HG03025 (cell line): ENCODE data around the gene NDUFA13.

ENCODE experiments used
- ATAC-seq: cut with Tn5 transposase; IDR thresholded peaks from one replicate; pipeline ENCODE4 v1.9.1; 2021; ENCODE audit warnings: mild to moderate bottlenecking, moderate library complexity; ENCODE audit not compliant: unreplicated experiment, low FRiP score

The NDUFA13 gene

DNA sequence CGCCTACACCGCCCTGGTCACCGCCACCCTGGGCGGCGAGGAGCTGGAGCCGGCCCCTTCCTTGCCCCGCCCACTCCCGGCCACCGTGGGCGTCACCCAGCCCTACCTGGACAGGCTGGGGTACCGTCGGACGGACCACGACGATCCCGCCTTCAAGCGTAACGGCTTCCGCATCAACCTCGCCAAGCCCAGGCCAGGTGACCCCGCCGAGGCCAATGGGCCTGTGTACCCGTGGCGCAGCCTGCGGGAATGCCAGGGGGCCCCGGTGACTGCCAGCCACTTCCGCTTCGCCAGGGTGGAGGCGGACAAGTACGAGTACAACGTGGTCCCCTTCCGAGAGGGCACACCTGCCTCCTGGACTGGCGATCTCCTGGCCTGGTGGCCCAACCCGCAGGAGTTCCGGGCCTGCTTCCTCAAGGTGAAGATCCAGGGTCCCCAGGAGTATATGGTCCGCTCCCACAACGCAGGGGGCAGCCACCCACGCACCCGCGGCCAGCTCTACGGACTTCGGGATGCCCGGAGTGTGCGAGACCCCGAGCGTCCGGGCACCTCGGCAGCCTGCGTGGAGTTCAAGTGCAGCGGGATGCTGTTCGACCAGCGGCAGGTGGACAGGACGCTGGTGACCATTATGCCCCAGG is 29.0 kb downstream of the NDUFA13 start:
- ATAC-seq: no peak

DNA sequence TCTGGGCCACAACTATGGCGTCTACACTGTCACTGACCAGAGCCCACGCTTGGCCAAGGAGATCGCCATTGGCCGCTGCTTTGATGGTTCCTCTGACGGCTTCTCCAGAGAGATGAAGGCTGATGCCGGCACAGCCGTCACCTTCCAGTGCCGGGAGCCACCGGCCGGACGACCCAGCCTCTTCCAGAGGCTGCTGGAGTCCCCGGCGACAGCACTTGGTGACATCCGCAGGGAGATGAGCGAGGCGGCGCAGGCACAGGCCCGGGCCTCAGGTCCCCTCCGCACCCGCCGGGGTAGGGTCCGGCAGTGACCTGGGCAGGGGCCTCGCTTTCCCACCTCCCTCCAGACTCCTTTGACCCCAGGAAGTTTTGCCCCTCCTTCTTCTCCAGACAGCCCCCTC is 29.7 kb downstream of the NDUFA13 start:
- ATAC-seq: no peak

DNA sequence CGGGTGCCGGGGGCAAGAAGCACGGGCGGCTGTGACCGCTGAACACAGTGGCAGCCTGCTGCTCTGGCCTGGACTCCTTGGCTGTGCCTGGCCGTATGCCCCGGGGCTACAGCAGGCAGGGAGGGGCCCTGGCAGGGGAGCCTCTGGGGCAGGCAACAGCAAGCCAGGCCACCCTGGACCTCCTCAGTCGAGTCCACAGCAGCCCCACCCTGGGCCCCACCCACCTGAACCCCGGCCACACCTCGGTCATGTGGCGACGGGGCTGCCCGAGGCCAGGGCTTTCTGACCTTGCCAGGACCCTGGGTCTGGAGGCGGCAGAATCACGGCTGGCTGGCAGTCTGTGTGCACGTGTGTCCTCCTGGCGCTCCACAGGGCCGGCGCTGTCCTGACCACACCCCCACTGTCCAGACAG is 30.7 kb downstream of the NDUFA13 start:
- ATAC-seq: no peak

DNA sequence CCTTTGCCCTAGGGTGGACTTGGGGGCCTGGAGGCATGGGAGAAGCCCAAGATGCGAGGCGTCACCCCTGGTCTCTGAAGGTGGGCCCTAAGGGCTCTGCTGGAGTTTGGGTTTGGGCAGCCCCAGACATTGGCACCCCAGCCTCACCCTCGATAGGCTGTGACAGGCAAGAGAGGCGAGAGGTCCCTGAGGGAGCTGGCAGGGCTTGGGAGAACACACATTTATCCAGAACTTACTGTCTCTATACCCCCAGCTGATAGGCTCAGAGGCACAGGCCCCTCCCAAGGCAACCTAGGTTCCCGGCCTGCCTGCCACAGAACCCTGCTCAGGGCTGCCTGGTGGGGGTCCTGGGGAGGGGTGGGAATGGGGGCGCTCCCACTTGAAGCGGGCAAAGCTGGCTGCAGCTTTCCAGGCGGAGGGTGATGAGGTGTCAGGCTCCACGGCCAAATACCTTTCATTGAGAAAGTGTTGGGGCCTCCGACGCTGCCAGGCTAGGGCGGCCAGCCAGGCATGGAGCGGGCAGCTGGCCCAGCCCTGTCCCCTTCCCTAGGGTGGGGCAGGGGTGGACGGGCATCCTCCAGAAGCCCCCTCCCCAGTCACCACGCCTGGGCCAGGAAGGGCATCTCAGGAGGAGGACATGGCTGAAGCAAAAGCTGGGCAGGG is 31.8 kb downstream of the NDUFA13 start:
- ATAC-seq: no peak

DNA sequence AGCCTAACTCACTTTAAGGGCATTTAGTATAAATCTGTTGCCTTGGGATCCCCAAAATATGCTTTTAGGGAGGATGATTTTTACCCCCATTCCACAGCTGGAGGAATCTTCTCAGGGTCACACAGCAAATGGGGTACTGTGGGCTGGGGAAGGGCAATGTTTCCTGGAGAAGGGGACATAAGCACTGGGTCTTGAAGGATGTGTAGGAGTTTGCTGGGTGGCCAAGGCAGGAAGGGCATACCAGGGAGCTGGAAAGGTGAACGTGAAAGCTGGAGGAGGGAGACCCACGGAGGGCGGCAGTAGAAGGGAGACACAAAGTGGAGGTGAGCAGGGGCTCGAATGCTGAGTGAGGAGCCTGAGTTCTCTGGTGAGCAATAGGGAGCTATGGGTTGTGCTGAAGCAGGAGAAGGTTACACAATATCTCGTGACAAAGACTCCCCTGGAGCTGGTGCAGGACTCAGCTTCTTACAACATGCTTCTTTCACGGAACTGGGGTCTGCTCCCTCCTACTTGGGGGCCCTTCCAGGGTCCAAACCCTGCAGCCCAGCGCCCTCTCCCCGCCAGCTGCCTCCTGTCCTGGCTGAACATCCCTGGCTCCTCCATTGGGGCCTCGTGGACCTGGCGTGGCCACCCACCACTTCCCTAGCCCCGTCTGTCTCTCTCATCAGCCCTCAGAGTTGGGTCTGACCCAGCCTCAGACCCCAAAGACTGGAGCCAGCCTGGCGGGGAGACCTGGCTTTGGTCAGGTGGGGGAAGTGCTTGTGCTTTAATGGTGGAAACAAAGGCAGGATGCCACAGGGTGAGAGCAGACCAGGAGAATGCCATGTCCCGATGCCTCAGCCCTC is 33.1 kb downstream of the NDUFA13 start:
- no peak for ATAC-seq

DNA sequence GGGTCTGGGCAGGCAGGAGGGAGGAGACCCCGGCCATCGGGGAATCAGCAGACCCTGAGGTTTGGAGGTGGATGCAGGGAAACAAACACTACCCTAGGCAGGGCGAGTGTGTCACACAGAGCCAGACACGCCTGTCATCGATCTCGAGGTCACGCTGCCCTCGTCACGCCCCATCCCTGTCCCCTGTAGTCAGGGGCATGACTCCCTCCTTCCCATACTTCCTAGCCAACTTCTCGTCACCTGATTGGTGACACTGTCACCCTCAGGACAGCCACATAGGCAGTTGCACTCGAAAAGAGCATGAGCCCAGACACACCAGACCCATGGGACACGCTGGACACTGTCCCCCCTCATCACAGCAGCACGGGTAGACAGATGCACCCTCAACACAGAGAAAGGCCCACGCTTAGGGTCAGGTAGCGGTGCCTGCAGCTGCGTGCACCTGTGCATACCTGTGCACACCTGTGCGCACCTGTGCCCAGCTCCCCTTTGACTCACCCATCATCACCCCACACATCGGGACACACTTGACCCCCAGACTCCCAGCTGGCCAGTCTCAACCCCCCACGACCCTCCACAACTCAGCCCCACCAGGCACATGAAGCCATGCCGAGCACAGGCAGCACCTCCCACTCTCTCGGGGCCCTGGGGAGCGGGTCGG is 33.9 kb downstream of the NDUFA13 start:
- ATAC-seq: no peak

DNA sequence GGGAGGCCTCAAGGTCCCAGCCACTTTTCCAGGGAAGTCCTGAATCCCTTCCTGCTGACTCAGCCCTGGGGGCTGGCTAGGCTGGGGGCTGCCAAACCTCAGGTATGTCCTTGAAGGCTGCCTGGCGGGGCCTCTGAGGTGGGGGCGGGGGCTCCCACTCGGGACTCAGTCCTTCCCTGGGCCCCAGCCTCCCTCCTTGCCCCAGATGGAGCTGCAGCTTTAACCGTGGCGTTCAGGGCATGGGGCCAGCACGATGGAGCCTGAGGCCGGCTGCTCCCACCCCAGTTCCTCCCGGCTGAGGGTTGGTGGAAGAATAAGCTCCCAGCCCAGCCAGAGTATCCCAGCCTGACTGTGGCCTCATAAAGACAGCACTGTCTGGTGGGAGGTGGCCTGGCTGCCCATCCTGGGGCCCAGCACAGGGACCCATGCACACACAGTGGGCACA is 34.5 kb downstream of the NDUFA13 start:
- no peak for ATAC-seq

DNA sequence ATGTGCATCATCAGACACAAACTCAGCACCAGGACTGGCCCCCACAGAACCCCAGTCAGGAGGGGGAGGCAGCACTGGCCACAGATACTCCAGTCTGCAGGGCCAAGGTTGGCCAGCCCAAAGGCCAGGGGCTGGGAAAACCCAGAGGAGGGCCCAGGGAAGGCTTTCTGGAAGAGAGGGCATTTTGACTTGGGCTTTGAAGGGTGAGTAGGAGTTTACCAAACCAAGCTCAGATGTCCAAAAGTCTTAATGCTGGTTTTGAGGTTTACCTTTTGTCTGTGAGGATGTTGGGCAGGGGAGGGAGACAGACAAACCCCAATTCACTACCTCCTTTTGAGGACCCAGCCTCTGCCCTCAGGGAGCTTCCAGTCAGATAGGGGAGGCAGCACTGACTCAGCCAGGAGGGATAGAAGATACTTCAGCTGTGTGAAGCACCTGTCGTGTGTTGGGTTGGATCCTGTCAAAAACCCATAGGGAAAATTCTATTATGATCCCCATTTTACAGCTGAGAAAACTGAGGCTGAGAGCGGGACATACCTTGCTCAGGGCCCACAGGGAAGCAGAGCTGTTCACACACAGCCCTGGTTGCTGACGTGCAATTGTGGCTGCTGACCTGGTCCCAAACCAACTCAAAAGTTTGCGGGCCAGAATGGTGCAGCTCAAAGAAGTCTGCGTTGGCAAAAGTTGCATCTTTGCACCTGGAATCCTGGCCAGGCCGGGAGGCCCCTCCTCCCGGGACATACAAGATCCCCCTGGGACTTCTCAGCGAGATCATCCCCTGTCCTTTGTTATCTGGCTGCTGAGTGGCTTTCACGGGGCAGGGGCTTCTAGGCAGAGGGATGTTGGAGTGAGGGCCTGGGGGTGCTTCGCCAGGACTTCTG is 35.2 kb downstream of the NDUFA13 start:
- ATAC-seq: no peak

DNA sequence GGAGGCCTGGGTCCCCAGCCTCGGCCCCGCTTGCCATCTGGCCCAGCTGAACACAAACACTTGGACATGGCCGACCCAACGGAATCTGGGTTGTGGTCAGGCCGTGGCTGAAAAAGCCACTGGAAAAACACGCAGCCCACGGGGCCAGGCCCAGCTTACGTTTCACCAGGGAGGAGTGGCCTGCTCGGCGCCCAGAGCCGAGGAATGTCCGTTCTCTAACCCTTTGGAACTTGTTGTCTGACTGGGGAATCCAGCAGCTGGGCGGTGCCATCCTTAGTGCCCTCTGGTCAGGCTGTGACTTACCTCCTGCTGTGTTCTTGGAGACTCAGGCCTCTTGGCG is 35.8 kb downstream of the NDUFA13 start:
- ATAC-seq: no peak

DNA sequence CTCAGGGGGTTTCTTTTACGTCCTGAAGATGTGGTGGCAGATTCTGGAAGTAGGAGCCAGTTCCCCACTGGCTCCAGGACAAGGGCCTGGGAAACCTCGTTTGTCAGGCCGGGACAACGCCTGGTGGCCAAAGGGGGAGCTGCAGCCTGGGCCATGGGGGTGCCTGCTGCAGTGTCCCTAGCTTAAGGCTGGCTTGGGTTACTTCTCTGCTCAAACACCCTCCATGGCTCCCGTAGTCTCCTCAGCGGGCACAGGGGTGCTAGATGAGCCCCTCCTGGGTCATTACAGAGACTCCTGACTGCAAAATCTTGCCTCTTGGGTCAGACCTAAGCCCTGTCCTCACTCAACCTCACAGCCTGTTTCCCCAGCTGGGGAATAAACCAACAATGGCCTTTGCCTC is 36.8 kb downstream of the NDUFA13 start:
- no peak for ATAC-seq

DNA sequence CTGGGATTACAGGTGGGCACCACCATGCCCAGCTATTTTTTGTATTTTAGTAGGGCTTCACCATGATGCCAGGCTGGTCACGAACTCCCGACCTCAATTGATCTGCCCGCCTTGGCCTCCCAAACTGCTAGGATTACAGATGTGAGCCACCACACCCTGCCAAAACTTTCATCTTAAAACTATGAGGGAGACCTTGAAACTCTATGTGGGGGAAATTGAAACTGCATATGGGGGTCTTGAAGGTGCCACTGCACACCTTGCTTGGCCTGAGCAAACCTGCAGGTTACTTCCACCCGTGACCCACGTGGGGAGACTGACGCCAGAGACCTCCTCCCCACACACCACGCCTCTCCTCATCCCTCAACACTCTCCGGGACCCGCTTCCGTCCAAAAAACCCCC is 37.6 kb downstream of the NDUFA13 start:
- no peak for ATAC-seq

DNA sequence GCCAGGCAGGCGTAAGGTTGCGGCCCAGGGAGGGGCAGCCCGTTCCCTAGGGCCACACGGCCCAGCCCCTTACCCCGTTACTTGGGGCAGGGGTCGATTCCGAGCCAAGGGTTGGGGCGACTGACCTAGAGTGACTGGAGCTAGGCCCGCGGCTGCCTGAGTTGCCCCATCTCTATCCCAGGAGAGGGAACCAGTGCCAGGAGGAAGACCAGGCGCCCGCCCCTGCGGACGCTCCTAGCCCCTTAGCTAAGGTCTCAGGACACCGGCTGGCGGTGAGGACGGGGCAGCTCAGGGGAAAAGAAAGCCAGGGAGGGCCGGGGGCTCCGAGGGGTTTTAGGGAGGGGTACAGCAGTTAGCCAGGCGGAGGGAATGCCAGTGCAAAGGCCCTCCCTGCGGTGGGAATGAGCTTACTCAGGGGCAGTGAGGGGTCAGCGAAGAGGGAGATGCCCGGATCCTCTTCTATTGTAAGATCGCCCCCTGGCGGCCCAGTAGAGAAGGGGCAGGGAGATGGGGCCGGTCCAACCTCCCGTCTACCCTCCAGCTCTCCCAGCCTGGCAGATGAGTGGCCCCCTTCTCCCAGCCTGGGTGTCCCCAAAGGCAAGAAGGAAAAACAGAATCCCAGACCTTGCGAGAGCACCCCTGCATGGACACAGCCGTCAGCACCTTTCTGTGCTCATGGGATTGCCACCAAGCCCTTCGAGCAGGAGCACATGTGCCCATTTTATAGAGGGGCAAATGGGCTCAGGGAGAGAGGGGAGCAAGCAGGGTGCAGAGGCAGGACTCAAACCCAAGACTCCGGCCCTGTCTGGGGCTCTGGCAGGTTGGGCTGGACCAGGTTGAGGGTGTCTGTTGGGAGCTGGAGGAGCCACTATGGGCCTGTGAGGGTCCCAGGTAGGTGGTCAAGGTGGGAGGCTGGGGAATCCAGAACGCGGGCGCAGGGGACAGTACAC is 38.3 kb downstream of the NDUFA13 start:
- no peak for ATAC-seq

DNA sequence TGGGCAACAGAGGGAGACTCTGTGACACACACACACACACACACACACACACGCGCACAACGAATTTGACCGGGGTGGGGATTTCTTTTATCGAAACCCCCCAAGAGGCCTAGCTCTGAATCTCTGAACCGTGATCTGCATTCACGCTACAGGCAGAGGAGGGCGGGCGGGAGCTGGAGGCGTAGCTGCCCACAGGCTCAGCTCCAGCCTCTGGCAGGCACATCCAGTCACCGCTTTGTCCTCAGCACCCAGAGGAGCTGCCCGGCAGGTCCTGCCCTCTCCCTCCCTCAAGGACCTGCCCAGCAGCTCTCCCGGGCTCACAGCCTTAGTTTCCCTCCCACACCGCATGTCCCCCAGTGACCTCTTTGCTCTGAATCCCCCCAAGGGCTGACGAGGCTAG is 42.0 kb downstream of the NDUFA13 start:
- ATAC-seq: no peak

DNA sequence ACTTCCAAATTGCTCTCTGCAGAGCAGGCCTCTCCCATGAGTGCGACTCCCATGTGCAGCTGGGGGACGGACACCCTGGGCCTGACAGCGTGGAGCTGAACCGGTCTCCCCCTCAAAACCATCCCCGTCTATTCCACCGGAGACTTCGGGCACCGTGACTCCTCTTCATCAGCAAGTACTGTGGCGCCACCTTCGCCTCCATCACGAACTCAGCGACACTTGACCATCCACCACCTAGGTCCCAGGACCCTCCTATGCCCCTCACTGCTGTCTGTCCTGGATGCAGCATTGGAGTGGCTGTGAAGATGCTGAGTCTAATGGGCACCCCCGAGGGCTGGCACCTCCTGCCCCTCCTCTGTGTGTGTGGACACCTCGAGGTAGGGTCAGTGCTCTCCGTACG is 42.6 kb downstream of the NDUFA13 start:
- ATAC-seq: no peak

DNA sequence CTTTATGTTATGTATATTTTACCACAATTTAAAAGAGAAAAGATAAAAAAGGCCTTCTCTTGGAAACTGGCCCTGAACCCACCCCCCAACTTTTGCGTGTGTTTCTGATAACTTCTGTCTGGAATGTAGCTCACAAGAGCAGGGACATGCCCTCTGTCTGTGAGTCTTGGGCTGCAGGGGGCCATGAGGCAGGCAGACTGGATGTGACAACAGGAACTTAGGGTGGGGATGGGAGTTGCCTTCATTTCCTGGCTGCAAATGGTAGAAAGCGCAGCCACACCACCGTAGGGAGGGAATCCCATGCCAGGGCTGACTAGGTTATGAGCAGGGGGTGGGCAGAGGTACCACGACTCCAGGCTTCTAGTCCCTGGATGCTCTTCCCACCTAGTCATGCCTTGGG is 43.9 kb downstream of the NDUFA13 start:
- no peak for ATAC-seq

DNA sequence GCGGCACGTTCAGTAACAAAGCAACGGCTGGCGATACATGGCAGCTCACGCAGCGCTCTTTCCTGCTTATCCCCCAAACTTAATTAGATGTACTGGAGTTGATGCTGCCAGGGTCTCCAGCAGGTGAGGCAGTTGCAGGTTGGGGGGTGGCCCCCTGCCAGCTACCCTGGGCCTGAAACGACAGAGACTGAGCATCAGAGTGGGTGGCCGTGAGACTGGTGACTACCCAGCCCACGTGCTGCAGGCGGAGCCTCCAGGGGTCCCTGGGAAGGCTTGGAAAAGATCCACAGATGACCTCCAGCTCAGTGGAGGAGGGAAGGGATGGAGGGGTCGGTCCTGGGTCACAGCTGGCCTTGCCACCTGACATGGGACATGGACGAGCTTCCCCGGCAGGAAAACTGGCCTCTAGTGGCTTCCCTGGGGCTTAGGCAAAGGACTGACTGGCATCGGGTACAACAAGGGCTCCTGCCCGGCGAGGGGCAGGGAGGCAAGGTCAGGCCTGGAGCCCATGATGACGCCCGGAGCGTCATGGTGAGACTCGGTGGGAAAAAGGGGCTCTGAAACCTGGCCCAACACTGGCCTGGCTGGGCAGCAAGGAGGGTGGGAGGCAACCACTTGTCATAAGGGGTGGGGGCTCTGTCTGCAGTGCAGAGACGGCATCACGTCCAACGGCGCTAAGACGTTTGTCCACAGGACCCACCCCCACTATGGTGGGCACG is 46.1 kb downstream of the NDUFA13 start:
- ATAC-seq: no peak

DNA sequence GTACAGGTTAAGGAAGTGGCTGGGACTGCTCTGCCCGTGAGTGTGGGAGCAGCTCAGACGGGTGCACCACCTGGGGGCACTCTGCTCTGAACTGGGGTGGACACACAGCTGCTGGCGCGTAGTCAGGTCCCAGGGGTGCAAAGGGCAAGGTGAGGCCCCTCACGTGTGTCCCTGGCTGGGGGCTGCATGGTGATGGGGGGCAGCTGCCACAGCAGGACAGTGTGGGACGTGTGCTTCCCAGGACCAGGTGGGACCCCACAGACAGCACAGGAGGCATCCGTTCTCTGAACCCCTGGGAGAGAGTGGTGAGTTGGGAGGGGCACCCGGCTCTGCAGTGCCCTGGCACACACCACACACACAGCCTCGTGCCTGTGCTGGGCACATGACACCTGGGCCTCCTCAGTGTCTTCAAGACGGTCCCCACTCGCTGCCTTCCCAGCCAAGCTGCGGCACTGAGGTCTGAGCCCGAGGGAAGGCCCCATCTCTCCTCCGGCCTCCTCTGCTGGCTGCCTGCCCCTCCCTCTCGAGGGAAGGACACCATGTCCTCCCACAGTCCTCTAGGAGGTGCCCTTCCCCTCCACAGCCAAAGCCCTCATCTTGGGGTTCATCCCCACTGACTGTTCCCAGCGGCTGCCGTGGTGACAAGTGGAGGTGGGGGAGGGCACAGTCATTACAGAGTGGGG is 46.8 kb downstream of the NDUFA13 start:
- ATAC-seq: no peak

DNA sequence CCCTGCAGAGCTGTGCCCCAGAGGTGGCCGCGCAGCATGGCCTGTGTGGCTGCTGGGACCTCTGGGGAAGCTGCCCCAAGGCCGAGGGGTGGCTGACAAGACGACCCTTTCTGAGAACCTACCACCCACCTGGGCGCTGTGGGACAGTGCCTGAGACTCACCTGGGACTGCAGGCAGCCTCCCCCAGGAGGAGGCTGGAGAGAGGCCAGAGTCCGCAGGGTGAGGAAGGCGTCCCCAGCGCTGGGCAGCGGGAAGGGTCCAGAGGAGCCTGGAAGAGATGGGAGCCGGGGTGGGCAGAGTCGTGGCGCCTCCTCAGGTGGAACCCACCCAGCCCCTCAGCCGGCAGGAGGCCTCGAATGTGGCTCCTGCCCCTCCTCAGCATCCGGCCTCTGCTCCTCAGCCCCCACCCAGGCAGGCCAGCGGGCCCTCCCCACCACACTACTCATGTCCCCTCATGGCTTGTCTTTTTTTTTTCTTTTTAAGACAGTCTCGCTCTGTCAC is 47.4 kb downstream of the NDUFA13 start:
- ATAC-seq: no peak
